H1 (cell line): ENCODE data around the gene PALS2. TPM values are rescaled to one million over a fixed set of nuclear protein-coding genes. Genes with fewer than 3 reads are reported as not detected.

Experiments used
- CTCF ChIA-PET: fragments of 300-600 bp; sonication (Branson Sonifier 250); formaldehyde crosslinking; loops from one replicate; lab custom pipeline; 2021; ENCODE audit not compliant: partially characterized antibody; lab: Charles Lee
- POLR2A ChIA-PET: fragments of 300-600 bp; sonication (Branson Sonifier 250); formaldehyde crosslinking; loops from one replicate; lab custom pipeline; 2021; ENCODE audit warnings: inconsistent platforms; ENCODE audit not compliant: partially characterized antibody; lab: Charles Lee
- DNase-seq, 2 experiments: peaks; one replicate each; pipeline versions ENCODE4 v3.0.0 to v3.0.0-alpha.2; 2010 to 2022; ENCODE audit warnings: low spot score in 2 of 2, low read depth in 1 of 2, mixed read lengths in 1 of 2
- FAIRE-seq: peaks from 2 replicates; lab custom pipeline; 2011; peaks lifted over from hg19 to GRCh38; lab: Jason Lieb, UNC
- H2AFZ ChIP-seq: 2 replicates; pipeline ENCODE4 v1.8.1; 2012; ENCODE audit warnings: low read length, inconsistent platforms
- H2AK5ac ChIP-seq: 2 replicates; pipeline ENCODE4 v1.6.1; 2013; ENCODE audit warnings: low read depth, low read length
- H2BK120ac ChIP-seq: replicated peaks from 2 replicates; pipeline ENCODE3; 2013; ENCODE audit warnings: low read depth, low read length, inconsistent platforms
- H2BK12ac ChIP-seq: 2 replicates; pipeline ENCODE4 v1.6.1; 2013; ENCODE audit warnings: low read depth, low read length
- H2BK15ac ChIP-seq: 2 replicates; pipeline ENCODE4 v1.6.1; 2013; ENCODE audit warnings: low read length
- H2BK20ac ChIP-seq: 2 replicates; pipeline ENCODE4 v1.6.1; 2013; ENCODE audit warnings: low read length
- H2BK5ac ChIP-seq: 2 replicates; pipeline ENCODE4 v1.6.1; 2013; ENCODE audit warnings: low read depth, low read length
- H3K14ac ChIP-seq: 2 replicates; pipeline ENCODE4 v1.6.1; 2013; ENCODE audit warnings: inconsistent platforms; ENCODE audit not compliant: insufficient read length
- H3K18ac ChIP-seq: 2 replicates; pipeline ENCODE4 v1.6.1; 2013; ENCODE audit warnings: low read length; ENCODE audit errors: extremely low read depth
- H3K23ac ChIP-seq: 2 replicates; pipeline ENCODE4 v1.6.1; 2013; ENCODE audit warnings: inconsistent platforms; ENCODE audit not compliant: insufficient read length
- H3K23me2 ChIP-seq: 2 replicates; pipeline ENCODE4 v1.6.1; 2013; ENCODE audit warnings: low read depth, low read length
- H3K27ac ChIP-seq: 2 replicates; pipeline ENCODE4 v1.6.1; 2011; ENCODE audit warnings: low read depth, low read length, inconsistent platforms
- H3K27me3 ChIP-seq, 4 experiments: replicated peaks in 1 of 4; 1 replicate in 1 of 4; 2 replicates in 3 of 4; pipeline versions ENCODE4 v1.6.1 to v1.8.1; 2011 to 2013; ENCODE audit warnings: low read length in 3 of 4, mild to moderate bottlenecking in 3 of 4, inconsistent platforms in 2 of 4, mixed read lengths in 2 of 4, moderate library complexity in 1 of 4; ENCODE audit not compliant: control insufficient read depth in 3 of 4, insufficient read depth in 3 of 4; ENCODE audit errors: extremely low read depth in 1 of 4
- H3K36me3 ChIP-seq, 4 experiments: 2 replicates each; pipeline versions ENCODE4 v1.6.1 to v1.8.1; 2011 to 2013; ENCODE audit warnings: mild to moderate bottlenecking in 4 of 4, low read length in 3 of 4, moderate library complexity in 2 of 4, control low read depth in 1 of 4, inconsistent platforms in 1 of 4; ENCODE audit not compliant: insufficient read depth in 4 of 4, control insufficient read depth in 2 of 4
- H3K4ac ChIP-seq: replicated peaks from 2 replicates; pipeline ENCODE3; 2013; ENCODE audit warnings: low read length, low read depth, mixed read lengths, inconsistent platforms; ENCODE audit not compliant: insufficient read length
- H3K4me1 ChIP-seq, 4 experiments: replicated peaks in 1 of 4; 1 replicate in 1 of 4; 2 replicates in 3 of 4; pipeline versions ENCODE4 v1.6.1 to v1.8.1; 2011 to 2013; ENCODE audit warnings: low read length in 3 of 4, inconsistent platforms in 2 of 4, mixed read lengths in 1 of 4; ENCODE audit not compliant: insufficient read depth in 4 of 4, control insufficient read depth in 3 of 4
- H3K4me2 ChIP-seq, 2 experiments: 2 replicates each; pipeline versions ENCODE4 v1.6.1 to v1.8.1; 2011 to 2013; ENCODE audit warnings: low read depth in 2 of 2, low read length in 2 of 2, control low read depth in 1 of 2, inconsistent platforms in 1 of 2, mild to moderate bottlenecking in 1 of 2; ENCODE audit not compliant: insufficient read depth in 1 of 2
- H3K4me3 ChIP-seq, 4 experiments: fragments of 200-600, 300-600 bp in 1 of 4; sonication (generic), shearing (Covaris generic), sonication (Bioruptor Twin) in 1 of 4; 2 replicates each; pipeline versions ENCODE4 v1.5.1 to v1.8.1; 2011 to 2016; ENCODE audit warnings: low read length in 4 of 4, low read depth in 3 of 4, control low read depth in 2 of 4, inconsistent platforms in 2 of 4, mild to moderate bottlenecking in 2 of 4, mixed read lengths in 1 of 4, moderate library complexity in 1 of 4; ENCODE audit not compliant: insufficient read depth in 2 of 4; ENCODE audit errors: extremely low read depth in 1 of 4
- H3K56ac ChIP-seq: replicated peaks from 2 replicates; pipeline ENCODE3; 2013; ENCODE audit warnings: low read depth, mild to moderate bottlenecking, mixed read lengths, low read length, inconsistent platforms; ENCODE audit not compliant: insufficient read length
- H3K79me1 ChIP-seq: 2 replicates; pipeline ENCODE4 v1.6.1; 2013; ENCODE audit warnings: low read depth, low read length, control low read depth
- H3K79me2 ChIP-seq, 2 experiments: 2 replicates each; pipeline versions ENCODE4 v1.6.1 to v1.8.1; 2012 to 2013; ENCODE audit warnings: low read length in 2 of 2, mild to moderate bottlenecking in 2 of 2, inconsistent platforms in 1 of 2; ENCODE audit not compliant: insufficient read depth in 2 of 2, control insufficient read depth in 1 of 2
- H3K9ac ChIP-seq, 4 experiments: replicated peaks in 1 of 4; 1 replicate in 1 of 4; 2 replicates in 3 of 4; pipeline versions ENCODE4 v1.6.1 to v1.8.1; 2011 to 2013; ENCODE audit warnings: low read depth in 3 of 4, low read length in 3 of 4, control low read depth in 2 of 4, mild to moderate bottlenecking in 2 of 4, moderate library complexity in 2 of 4, inconsistent platforms in 1 of 4; ENCODE audit errors: extremely low read depth in 1 of 4
- H3K9me3 ChIP-seq, 2 experiments: 2 replicates each; pipeline versions ENCODE4 v1.6.1 to v1.8.1; 2012 to 2013; ENCODE audit warnings: mild to moderate bottlenecking in 2 of 2, moderate library complexity in 2 of 2, control low read depth in 1 of 2, inconsistent platforms in 1 of 2, low read depth in 1 of 2, low read length in 1 of 2, mixed read lengths in 1 of 2; ENCODE audit not compliant: insufficient read depth in 2 of 2
- H4K20me1 ChIP-seq, 2 experiments: replicated peaks in 1 of 2; 2 replicates each; pipeline versions ENCODE3 to v1.8.1; 2011 to 2013; ENCODE audit warnings: inconsistent platforms in 2 of 2, low read length in 2 of 2, mild to moderate bottlenecking in 1 of 2; ENCODE audit not compliant: insufficient read depth in 2 of 2, control insufficient read depth in 1 of 2
- H4K5ac ChIP-seq: 2 replicates; pipeline ENCODE4 v1.6.1; 2013; ENCODE audit warnings: low read length, low read depth, mixed read lengths, inconsistent platforms; ENCODE audit not compliant: insufficient read length
- H4K8ac ChIP-seq: 2 replicates; pipeline ENCODE4 v1.8.0; 2013; ENCODE audit warnings: mild to moderate bottlenecking, moderate library complexity, low read length, inconsistent platforms; ENCODE audit not compliant: insufficient read depth; ENCODE audit errors: extremely low read depth
- H4K91ac ChIP-seq: replicated peaks from 2 replicates; pipeline ENCODE3; 2013; ENCODE audit warnings: low read length, mixed read lengths, inconsistent platforms; ENCODE audit not compliant: insufficient read length
- ASH2L ChIP-seq: fragments of 200-600, 300-600 bp; sonication (generic); IDR thresholded peaks from one replicate; pipeline ENCODE4 v1.7.1; 2017; ENCODE audit warnings: low read length
- BRCA1 ChIP-seq: IDR thresholded peaks from 2 replicates; pipeline ENCODE4 v1.6.1; 2012; ENCODE audit warnings: low read depth, low read length, improper control_type of control experiment
- EZH2 ChIP-seq: fragments of 200-600 bp; sonication (generic); IDR thresholded peaks from 2 replicates; pipeline ENCODE4 v1.7.1; 2012; ENCODE audit warnings: low read depth, mild to moderate bottlenecking, moderate library complexity, low read length, inconsistent platforms; ENCODE audit not compliant: severe bottlenecking
- WGBS, 2 experiments: shearing (Covaris generic) in 1 of 2; methylation state at CpG; one replicate each; pipeline versions ENCODE4 v1.1.6 to v1.1.7; 2013 to 2015; ENCODE audit warnings: low lambda C conversion rate in 2 of 2, mixed read lengths in 2 of 2, inconsistent platforms in 1 of 2, low coverage in 1 of 2, missing lambda C conversion rate in 1 of 2; ENCODE audit not compliant: insufficient replicate concordance in 2 of 2, insufficient coverage in 1 of 2, insufficient read length in 1 of 2; ENCODE audit errors: extremely low coverage in 1 of 2, missing lambda C conversion rate in 1 of 2; 5-methylcytosine and 5-hydroxymethylcytosine counted together
- polyA plus RNA-seq, 7 experiments: library from polyadenylated mRNA; depleted of rRNA in 3 of 7; stranded (reverse) in 5 of 7; unstranded in 2 of 7; fragments of >200 nt in 5 of 7; fragments of 200-250 nt in 2 of 7; gene quantifications; 1 replicate in 5 of 7; 2 replicates in 1 of 7; 4 replicates in 1 of 7; pipeline versions ENCODE4 v1.2.1 to v1.2.3, GENCODE V29; 2011 to 2013; ENCODE audit warnings: missing spikeins in 2 of 7, mixed read lengths in 2 of 7
- total RNA-seq: library from RNA; stranded (reverse); fragmentation: NEBNext Ultra II Directional; extraction: Animal tissue kit (Norgen Biotek cat#: 25700); gene quantifications from 2 replicates; pipeline ENCODE4 v1.2.1, GENCODE V29; 2021

Gene PALS2
- total and polyA plus RNA-seq, 2 of the 8 experiments (the other 6 are each of a cell fraction or from before 2014, with no cell fraction given): 10.4 to 98.3 TPM

DNA sequence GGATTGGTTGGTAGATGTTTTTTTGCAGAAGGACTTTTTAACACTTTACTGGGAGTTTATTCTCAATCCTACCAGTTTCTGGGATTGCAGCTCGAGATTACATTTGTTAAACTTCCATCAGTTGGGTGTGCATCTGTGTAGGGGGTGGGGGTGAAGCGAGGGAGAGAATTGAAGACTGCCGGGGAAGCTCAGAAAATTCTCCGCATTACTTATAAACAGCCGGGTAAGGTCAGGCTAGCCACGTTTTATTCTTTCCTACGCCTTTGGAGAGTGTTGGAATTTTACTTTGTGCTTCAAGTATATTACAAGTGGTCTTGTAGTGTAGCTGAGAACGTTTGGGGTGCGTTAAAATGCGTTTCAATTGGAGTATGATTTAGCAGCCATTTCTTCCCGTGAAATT, 1.1 kb downstream of the PALS2 start:
- POLR2A ChIA-PET: interaction anchor here (0.8 to 9.5 kb wide), 8 partner anchors 8 to 180 kb away, joined by 3 to 65 read pairs (median 4); no protein-coding TSS in a partner anchor
- no peak overlapping the region for H2BK5ac ChIP-seq
- H2BK120ac ChIP-seq: no peak overlapping the region
- no peak for TF ChIP-seq EZH2
- TF ChIP-seq BRCA1: no peak
- peak; percentile 2 for TF ChIP-seq ASH2L
- H3K56ac ChIP-seq: peak overlapping the region; percentile 66
- peaks cover 0 to 18% (median 5%) of the 10 kb centered on the region in 4 experiments; a peak in 5 of 7 replicates for H3K4me1 ChIP-seq
- H4K5ac ChIP-seq: peak overlapping the region; percentile 50
- peak overlapping the region; percentile 82 to 93 (median 84) for H3K4me3 ChIP-seq
- WGBS, 2 experiments: 2% methylated on average over 11 of the region's 11 CpGs; no CpG with 5 or more reads in 1 of the 2 experiments
- FAIRE-seq (no peak), DNase-seq (no peak)
- peak overlapping the region; percentile 65 to 86 for H3K4me2 ChIP-seq
- H4K91ac ChIP-seq: no peak overlapping the region
- no peak overlapping the region for H2AK5ac ChIP-seq
- peak overlapping the region in 3 of 4 experiments; percentile 0 to 39 (median 37); a peak in 6 of 7 replicates for H3K9ac ChIP-seq
- no peak overlapping the region for H2BK15ac ChIP-seq
- no peak overlapping the region for H2AFZ ChIP-seq
- no peak overlapping the region for H2BK20ac ChIP-seq
- no peak overlapping the region; the same call in 1 of the 2 replicates for H3K27ac ChIP-seq
- H3K18ac ChIP-seq: no peak overlapping the region
- no peak overlapping the region for H4K8ac ChIP-seq
- H3K27me3 ChIP-seq: peaks cover 0 to 4% (median 0%) of the 10 kb centered on the region in 4 experiments; a peak in 2 of 7 replicates
- CTCF ChIA-PET: interaction anchor here (0.7 to 5.4 kb wide), 11 partner anchors 8 to 284 kb away, joined by 3 to 51 read pairs (median 5); no protein-coding TSS in a partner anchor
- H3K23ac ChIP-seq: no peak overlapping the region
- no peaks in the 10 kb centered on the region for H3K79me1 ChIP-seq
- peak overlapping the region; percentile 5 for H3K14ac ChIP-seq
- no peaks in the 10 kb centered on the region for H3K9me3 ChIP-seq
- peak overlapping the region; percentile 32 for H3K4ac ChIP-seq
- no peak overlapping the region for H2BK12ac ChIP-seq
- H4K20me1 ChIP-seq: peaks cover 5% of the 10 kb centered on the region in 2 experiments
- H3K79me2 ChIP-seq: peaks cover 0 to 57% of the 10 kb centered on the region in 2 experiments; a peak in 3 of 4 replicates
- H3K36me3 ChIP-seq: no peaks in the 10 kb centered on the region
- H3K23me2 ChIP-seq: peaks cover 9% of the 10 kb centered on the region
